GM23338 (cell line): ENCODE data around the gene CUBN. TPM values are rescaled to one million over a fixed set of nuclear protein-coding genes. Genes with fewer than 3 reads are reported as not detected.
A peak's percentile ranks its signal among the peaks of the same experiment; 100 is the strongest.

Source experiments
- ATAC-seq: fragments of 200-7000 bp; cut with Tn5 transposase; 3 replicates; pipeline ENCODE4 v1.9.1; 2020
- DNase-seq: peaks from one replicate; pipeline ENCODE4 v3.0.0-alpha.2; 2015; ENCODE audit warnings: low spot score
- H2AFZ ChIP-seq: fragments of 200-600 bp; sonication (generic); 2 replicates; pipeline ENCODE4 v1.8.0; 2016; ENCODE audit warnings: antibody characterized with exemption, mild to moderate bottlenecking, moderate library complexity
- H3F3A ChIP-seq: fragments of 200-600 bp; sonication (generic); replicated peaks from 2 replicates; pipeline ENCODE4 v1.8.0; 2017; ENCODE audit warnings: antibody characterized with exemption, mixed run types, low read depth
- H3K27ac ChIP-seq: fragments of 200-600 bp; sonication (generic); 2 replicates; pipeline ENCODE4 v1.6.1; 2016; ENCODE audit warnings: low read depth
- H3K27me3 ChIP-seq: fragments of 200-600 bp; sonication (generic); 2 replicates; pipeline ENCODE4 v1.8.0; 2016; ENCODE audit warnings: mild to moderate bottlenecking, mixed run types, moderate library complexity; ENCODE audit not compliant: insufficient read depth
- H3K36me3 ChIP-seq: fragments of 200-600 bp; sonication (generic); 2 replicates; pipeline ENCODE4 v1.8.0; 2016; ENCODE audit warnings: mild to moderate bottlenecking; ENCODE audit not compliant: insufficient read depth
- H3K4me1 ChIP-seq: fragments of 200-600 bp; sonication (generic); 2 replicates; pipeline ENCODE4 v1.8.0; 2016; ENCODE audit warnings: mild to moderate bottlenecking, moderate library complexity; ENCODE audit not compliant: insufficient read depth
- H3K4me2 ChIP-seq: fragments of 200-600 bp; sonication (generic); 2 replicates; pipeline ENCODE4 v1.7.1; 2017; ENCODE audit warnings: mixed run types
- H3K4me3 ChIP-seq: fragments of 200-600 bp; sonication (generic); 2 replicates; pipeline ENCODE4 v1.6.1; 2016; ENCODE audit warnings: mixed run types
- H3K79me2 ChIP-seq: fragments of 200-600 bp; sonication (generic); replicated peaks from 2 replicates; pipeline ENCODE4 v1.8.0; 2017; ENCODE audit warnings: mild to moderate bottlenecking; ENCODE audit not compliant: insufficient read depth
- H3K9me2 ChIP-seq: fragments of 200-600 bp; sonication (generic); 2 replicates; pipeline ENCODE4 v1.8.0; 2017; ENCODE audit not compliant: insufficient read depth
- H4K20me1 ChIP-seq: fragments of 200-600 bp; sonication (generic); replicated peaks from 2 replicates; pipeline ENCODE4 v1.8.0; 2017; ENCODE audit warnings: mild to moderate bottlenecking; ENCODE audit not compliant: insufficient read depth
- H3K27ac Mint-ChIP-seq: 2 replicates; pipeline ENCODE4 v1.8.0; 2020; ENCODE audit warnings: inconsistent platforms, mild to moderate bottlenecking, moderate library complexity, mixed read lengths
- H3K27me3 Mint-ChIP-seq: 3 replicates; pipeline ENCODE4 v1.8.0; 2022; ENCODE audit warnings: low read depth, mild to moderate bottlenecking, moderate library complexity, mixed read lengths, inconsistent platforms; ENCODE audit not compliant: insufficient read depth, poor library complexity
- H3K36me3 Mint-ChIP-seq: 3 replicates; pipeline ENCODE4 v1.8.0; 2021; ENCODE audit warnings: low read depth, mild to moderate bottlenecking, inconsistent platforms, moderate library complexity, mixed read lengths
- H3K4me1 Mint-ChIP-seq: 3 replicates; pipeline ENCODE4 v1.8.0; 2020; ENCODE audit warnings: mild to moderate bottlenecking, inconsistent platforms, mixed read lengths
- H3K4me3 Mint-ChIP-seq: 3 replicates; pipeline ENCODE4 v1.8.0; 2021; ENCODE audit warnings: moderate library complexity, mild to moderate bottlenecking, inconsistent platforms, mixed read lengths
- H3K9me3 Mint-ChIP-seq: 3 replicates; pipeline ENCODE4 v1.8.0; 2020; ENCODE audit warnings: moderate library complexity, mild to moderate bottlenecking, inconsistent platforms, mixed read lengths
- CREB1 ChIP-seq: fragments of 250-450 bp; sonication (Bioruptor Pico); IDR thresholded peaks from 2 replicates; pipeline ENCODE4 v1.5.0; 2020; ENCODE audit warnings: low read depth, mild to moderate bottlenecking, moderate library complexity
- EZH2phosphoT487 ChIP-seq: fragments of 200-600 bp; sonication (generic); IDR thresholded peaks from one replicate; pipeline ENCODE4 v1.8.1; 2018; ENCODE audit warnings: antibody characterized with exemption; ENCODE audit not compliant: unreplicated experiment
- NANOG ChIP-seq: IDR thresholded peaks from 2 replicates; pipeline ENCODE4 v1.6.1; 2016; ENCODE audit warnings: antibody characterized with exemption, borderline replicate concordance
- POLR2AphosphoS5 ChIP-seq: IDR thresholded peaks from 2 replicates; pipeline ENCODE4 v1.6.1; 2016; ENCODE audit warnings: antibody characterized with exemption, low read depth
- STAT1 ChIP-seq: IDR thresholded peaks from one replicate; pipeline ENCODE4 v1.6.1; 2016; ENCODE audit warnings: antibody characterized with exemption; ENCODE audit not compliant: unreplicated experiment
- polyA plus RNA-seq: library from polyadenylated mRNA; unstranded; fragments of >200 nt; fragmentation: Nextera tagmentation; extraction: Ambion mirVana; gene quantifications from 2 replicates; pipeline ENCODE4 v1.2.1, GENCODE V29; 2016
- total RNA-seq: library from RNA; depleted of rRNA; stranded (reverse); fragments of >200 nt; shearing (Covaris generic); gene quantifications from 2 replicates; pipeline ENCODE4 v1.2.3, GENCODE V29; 2014
- TF ChIP-seq, protein P1 (sequence below): IDR thresholded peaks from 2 replicates; pipeline ENCODE4 v1.6.1; 2016; ENCODE audit warnings: antibody characterized with exemption
- TF ChIP-seq, protein P2 (sequence below), 2 experiments: fragments of 200-600 bp in 1 of 2; sonication (generic) in 1 of 2; conservative IDR thresholded peaks; 2 replicates each; pipeline versions ENCODE4 v1.5.1 to v1.6.1; 2016 to 2017; ENCODE audit warnings: antibody characterized with exemption in 2 of 2, low read depth in 2 of 2, mild to moderate bottlenecking in 2 of 2, moderate library complexity in 1 of 2

CUBN gene
- total and polyA plus RNA-seq, 2 experiments from 2014 or later: 0.06 to 1.8 TPM

DNA sequence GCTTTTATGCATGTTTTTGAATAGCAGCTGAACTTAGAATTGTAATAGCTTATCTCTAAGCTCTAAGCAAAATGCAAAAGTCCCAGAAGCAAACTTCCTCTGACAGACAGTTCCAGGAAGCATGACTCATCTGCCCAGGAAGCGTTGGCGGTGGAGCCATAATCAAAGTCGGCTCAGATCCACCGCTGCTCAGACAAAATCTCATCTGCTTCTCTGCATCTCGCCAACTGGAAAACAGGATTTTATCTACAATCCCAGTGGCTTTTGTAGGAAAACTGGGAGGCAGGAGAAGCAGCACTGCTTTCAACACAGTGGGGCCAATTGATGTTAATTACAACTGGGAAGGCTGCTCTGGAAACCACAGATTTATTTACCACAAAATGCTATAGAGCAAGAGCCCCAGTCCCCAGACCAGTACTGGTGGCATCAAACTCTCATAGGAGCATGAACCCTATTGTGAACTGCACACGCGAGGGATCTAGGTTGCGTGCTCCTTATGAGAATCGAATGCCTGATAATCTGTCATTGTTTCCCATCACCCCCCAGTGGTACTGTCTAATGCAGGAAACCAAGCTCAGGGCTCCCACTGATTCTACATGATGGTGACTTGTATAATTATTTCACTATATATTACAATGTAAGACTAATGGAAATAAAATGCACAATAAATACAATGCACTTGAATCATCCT lies 99.9 kb downstream of the CUBN start:
- no peaks in the 10 kb centered on the region for H3K27me3 Mint-ChIP-seq
- H3K36me3 ChIP-seq: no peaks in the 10 kb centered on the region
- no peaks in the 10 kb centered on the region for H4K20me1 ChIP-seq
- H3K9me3 Mint-ChIP-seq: no peaks in the 10 kb centered on the region
- no peaks in the 10 kb centered on the region for H3K36me3 Mint-ChIP-seq
- H3K27ac ChIP-seq: no peak overlapping the region
- peak overlapping the region; percentile 25; the same call in 1 of the 2 replicates for H2AFZ ChIP-seq
- peaks cover 4% of the 10 kb centered on the region; the same call in 1 of the 2 replicates for H3K4me1 ChIP-seq
- no peak overlapping the region for H3K4me3 ChIP-seq
- H3K4me2 ChIP-seq: no peak overlapping the region
- DNase-seq (no peak), ATAC-seq (no peak)
- H3K27me3 ChIP-seq: no peaks in the 10 kb centered on the region
- peaks cover 10% of the 10 kb centered on the region; the same call in 2 of the 3 replicates for H3K4me1 Mint-ChIP-seq
- H3K9me2 ChIP-seq: 0 out of 2 replicates have a peak, but pooled peaks cover 6% of the 10 kb centered on the region
- H3K79me2 ChIP-seq: no peaks in the 10 kb centered on the region
- no peaks in the 10 kb centered on the region for H3F3A ChIP-seq
- TF ChIP-seq STAT1: no peak
- H3K4me3 Mint-ChIP-seq: no peak overlapping the region
- no peak overlapping the region for H3K27ac Mint-ChIP-seq

DNA sequence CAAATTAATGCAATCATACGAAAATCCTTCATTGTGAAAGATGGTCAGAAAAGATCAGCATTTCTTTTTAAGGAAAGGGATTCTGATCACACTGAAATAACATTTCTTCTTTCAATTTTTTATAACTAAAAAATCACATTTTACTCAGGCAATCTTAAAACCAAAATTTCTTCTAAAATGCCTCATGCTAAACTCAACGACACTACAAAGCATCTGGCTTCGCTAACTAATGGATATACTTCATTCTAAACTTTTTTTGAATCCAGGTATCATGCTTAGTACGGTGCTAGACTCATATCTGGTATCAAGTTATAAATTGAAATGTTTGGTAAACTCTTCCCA lies 100.4 kb downstream of the CUBN start:
- no peaks in the 10 kb centered on the region for H3K36me3 Mint-ChIP-seq

DNA sequence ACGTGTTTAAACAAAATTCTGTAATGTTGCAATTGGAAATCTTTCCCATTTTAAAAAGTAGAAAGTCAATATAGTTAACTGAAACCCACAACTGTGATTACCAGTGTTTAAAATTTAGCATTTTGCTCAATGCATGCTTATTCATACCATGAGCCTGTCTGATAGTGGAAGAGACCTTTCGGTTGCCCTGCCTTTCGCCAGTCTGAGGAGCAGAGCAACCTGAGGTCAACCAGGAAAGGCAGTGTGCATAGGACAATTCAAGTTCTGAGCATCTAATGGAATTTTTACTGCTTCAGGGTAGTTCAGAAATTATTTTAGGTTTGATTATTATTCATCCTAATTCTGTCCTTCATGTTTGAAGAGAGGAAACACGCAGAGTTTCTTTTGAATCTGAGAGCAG lies 100.8 kb downstream of the CUBN start:
- Mint-ChIP-seq H3K4me1 (peaks cover 11% of the 10 kb centered on the region; the same call in 2 of the 3 replicates), H3K9me3 (no peaks in the 10 kb centered on the region), H3K4me3 (no peak overlapping the region), H3K36me3 (no peaks in the 10 kb centered on the region), H3K27ac (no peak overlapping the region), H3K27me3 (no peaks in the 10 kb centered on the region)
- H3K4me2 ChIP-seq: no peak overlapping the region
- DNase-seq (no peak), ATAC-seq (no peak)
- no peaks in the 10 kb centered on the region for H3K79me2 ChIP-seq
- H4K20me1 ChIP-seq: no peaks in the 10 kb centered on the region
- H3K4me3 ChIP-seq: no peak overlapping the region
- no peaks in the 10 kb centered on the region for H3K27me3 ChIP-seq
- no peaks in the 10 kb centered on the region for H3K36me3 ChIP-seq
- H2AFZ ChIP-seq: no peak overlapping the region
- 0 out of 2 replicates have a peak, but pooled peaks cover 6% of the 10 kb centered on the region for H3K9me2 ChIP-seq
- H3F3A ChIP-seq: no peaks in the 10 kb centered on the region
- no peak for TF ChIP-seq POLR2AphosphoS5
- TF ChIP-seq, protein P1, sequence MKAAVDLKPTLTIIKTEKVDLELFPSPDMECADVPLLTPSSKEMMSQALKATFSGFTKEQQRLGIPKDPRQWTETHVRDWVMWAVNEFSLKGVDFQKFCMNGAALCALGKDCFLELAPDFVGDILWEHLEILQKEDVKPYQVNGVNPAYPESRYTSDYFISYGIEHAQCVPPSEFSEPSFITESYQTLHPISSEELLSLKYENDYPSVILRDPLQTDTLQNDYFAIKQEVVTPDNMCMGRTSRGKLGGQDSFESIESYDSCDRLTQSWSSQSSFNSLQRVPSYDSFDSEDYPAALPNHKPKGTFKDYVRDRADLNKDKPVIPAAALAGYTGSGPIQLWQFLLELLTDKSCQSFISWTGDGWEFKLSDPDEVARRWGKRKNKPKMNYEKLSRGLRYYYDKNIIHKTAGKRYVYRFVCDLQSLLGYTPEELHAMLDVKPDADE: no peak
- peaks cover 5% of the 10 kb centered on the region; the same call in 1 of the 2 replicates for H3K4me1 ChIP-seq
- no peak overlapping the region for H3K27ac ChIP-seq

More for the DNA sequence above, 100.4 kb downstream of the CUBN start:
- no peaks in the 10 kb centered on the region for H3K36me3 ChIP-seq
- no peak overlapping the region for H3K4me3 ChIP-seq
- H3K4me1 ChIP-seq: peaks cover 4% of the 10 kb centered on the region; the same call in 1 of the 2 replicates
- Mint-ChIP-seq H3K27me3 (no peaks in the 10 kb centered on the region), H3K9me3 (no peaks in the 10 kb centered on the region), H3K4me3 (no peak overlapping the region), H3K27ac (no peak overlapping the region), H3K4me1 (peaks cover 10% of the 10 kb centered on the region; the same call in 2 of the 3 replicates)
- no peaks in the 10 kb centered on the region for H3K27me3 ChIP-seq
- H3F3A ChIP-seq: no peaks in the 10 kb centered on the region
- no peaks in the 10 kb centered on the region for H3K79me2 ChIP-seq
- TF ChIP-seq EZH2phosphoT487 (no peak), POLR2AphosphoS5 (no peak), NANOG (no peak), CREB1 (CRISPR knock-in tag) (no peak)
- TF ChIP-seq, protein P2, sequence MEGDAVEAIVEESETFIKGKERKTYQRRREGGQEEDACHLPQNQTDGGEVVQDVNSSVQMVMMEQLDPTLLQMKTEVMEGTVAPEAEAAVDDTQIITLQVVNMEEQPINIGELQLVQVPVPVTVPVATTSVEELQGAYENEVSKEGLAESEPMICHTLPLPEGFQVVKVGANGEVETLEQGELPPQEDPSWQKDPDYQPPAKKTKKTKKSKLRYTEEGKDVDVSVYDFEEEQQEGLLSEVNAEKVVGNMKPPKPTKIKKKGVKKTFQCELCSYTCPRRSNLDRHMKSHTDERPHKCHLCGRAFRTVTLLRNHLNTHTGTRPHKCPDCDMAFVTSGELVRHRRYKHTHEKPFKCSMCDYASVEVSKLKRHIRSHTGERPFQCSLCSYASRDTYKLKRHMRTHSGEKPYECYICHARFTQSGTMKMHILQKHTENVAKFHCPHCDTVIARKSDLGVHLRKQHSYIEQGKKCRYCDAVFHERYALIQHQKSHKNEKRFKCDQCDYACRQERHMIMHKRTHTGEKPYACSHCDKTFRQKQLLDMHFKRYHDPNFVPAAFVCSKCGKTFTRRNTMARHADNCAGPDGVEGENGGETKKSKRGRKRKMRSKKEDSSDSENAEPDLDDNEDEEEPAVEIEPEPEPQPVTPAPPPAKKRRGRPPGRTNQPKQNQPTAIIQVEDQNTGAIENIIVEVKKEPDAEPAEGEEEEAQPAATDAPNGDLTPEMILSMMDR (conservative IDR thresholded peaks at IDR 0.05; ENCODE audit: low read depth in 2 of 2): no peak
- H2AFZ ChIP-seq: no peak overlapping the region
- ATAC-seq: no peak
- no peak for DNase-seq
- H3K9me2 ChIP-seq: 0 out of 2 replicates have a peak, but pooled peaks cover 6% of the 10 kb centered on the region
- no peak overlapping the region for H3K4me2 ChIP-seq
- no peak overlapping the region for H3K27ac ChIP-seq
- no peaks in the 10 kb centered on the region for H4K20me1 ChIP-seq
